ENCODE measurements around the gene CDH4.

DNA sequence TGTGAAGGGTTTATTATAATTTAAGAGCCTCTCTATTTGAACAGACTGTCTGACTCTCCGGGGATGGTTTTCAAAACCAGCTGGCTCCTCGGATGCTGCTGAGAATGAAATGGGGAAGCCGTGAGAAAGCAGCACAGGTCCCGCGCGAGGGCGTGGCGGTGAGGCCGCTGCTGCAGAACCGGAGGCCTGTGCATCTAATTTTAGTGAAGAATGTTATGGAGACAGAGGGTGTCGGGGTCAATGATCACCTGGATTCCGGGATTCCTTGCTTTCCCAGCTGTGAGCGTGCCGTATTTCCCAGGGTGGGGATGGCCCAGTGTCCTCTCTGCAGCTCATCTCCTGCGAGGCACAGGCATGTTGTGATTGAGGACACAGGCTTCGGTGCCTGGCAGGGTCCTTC lies 348.0 kb downstream of the CDH4 start:
- TF ChIP-seq POLR2A (IDR thresholded peaks at IDR 0.05; ENCODE audit: low read depth, low read length), result no peak
- no peak for TF ChIP-seq POLR2AphosphoS5 (IDR thresholded peaks at IDR 0.05; ENCODE audit: insufficient read depth, low read depth, low read length)
- TF ChIP-seq, protein P1, sequence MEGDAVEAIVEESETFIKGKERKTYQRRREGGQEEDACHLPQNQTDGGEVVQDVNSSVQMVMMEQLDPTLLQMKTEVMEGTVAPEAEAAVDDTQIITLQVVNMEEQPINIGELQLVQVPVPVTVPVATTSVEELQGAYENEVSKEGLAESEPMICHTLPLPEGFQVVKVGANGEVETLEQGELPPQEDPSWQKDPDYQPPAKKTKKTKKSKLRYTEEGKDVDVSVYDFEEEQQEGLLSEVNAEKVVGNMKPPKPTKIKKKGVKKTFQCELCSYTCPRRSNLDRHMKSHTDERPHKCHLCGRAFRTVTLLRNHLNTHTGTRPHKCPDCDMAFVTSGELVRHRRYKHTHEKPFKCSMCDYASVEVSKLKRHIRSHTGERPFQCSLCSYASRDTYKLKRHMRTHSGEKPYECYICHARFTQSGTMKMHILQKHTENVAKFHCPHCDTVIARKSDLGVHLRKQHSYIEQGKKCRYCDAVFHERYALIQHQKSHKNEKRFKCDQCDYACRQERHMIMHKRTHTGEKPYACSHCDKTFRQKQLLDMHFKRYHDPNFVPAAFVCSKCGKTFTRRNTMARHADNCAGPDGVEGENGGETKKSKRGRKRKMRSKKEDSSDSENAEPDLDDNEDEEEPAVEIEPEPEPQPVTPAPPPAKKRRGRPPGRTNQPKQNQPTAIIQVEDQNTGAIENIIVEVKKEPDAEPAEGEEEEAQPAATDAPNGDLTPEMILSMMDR (IDR thresholded peaks at IDR 0.05; ENCODE audit: extremely low read depth in 1 of 2, insufficient read depth in 1 of 2, low read depth in 1 of 2, low read length in 2 of 2), result no peak
- no peak for TF ChIP-seq JUN (IDR thresholded peaks at IDR 0.05; ENCODE audit: borderline replicate concordance, insufficient read depth, insufficient read length, low read depth)
- TF ChIP-seq EZH2 (IDR thresholded peaks at IDR 0.05; ENCODE audit: borderline replicate concordance, low read depth, low read length, severe bottlenecking), result no peak
- TF ChIP-seq GATA2 (IDR thresholded peaks at IDR 0.05; ENCODE audit: insufficient read depth, insufficient read length, low read depth, low read length), result no peak

Data from endothelial cell of umbilical vein (primary cell).